DOHH2 (cell line): Measurements from ENCODE around the gene MAGI1.

Source experiments
- H3F3A ChIP-seq: fragments of 200-600 bp; sonication (generic), shearing (Covaris generic); 2 replicates; pipeline ENCODE4 v1.6.0; 2016; ENCODE audit warnings: antibody characterized with exemption, mild to moderate bottlenecking; ENCODE audit not compliant: control insufficient read depth, insufficient read depth
- H3K27ac ChIP-seq: fragments of 200-600 bp; sonication (generic); 2 replicates; pipeline ENCODE4 v1.5.1; 2014; ENCODE audit warnings: low read depth, mild to moderate bottlenecking, low read length, moderate library complexity
- H3K27me3 ChIP-seq: fragments of 200-600 bp; sonication (generic); 2 replicates; pipeline ENCODE4 v1.6.1; 2014; ENCODE audit warnings: mild to moderate bottlenecking, low read length, mixed read lengths; ENCODE audit not compliant: control insufficient read depth
- H3K36me3 ChIP-seq: fragments of 200-600 bp; sonication (generic); 2 replicates; pipeline ENCODE4 v1.6.1; 2014; ENCODE audit warnings: mild to moderate bottlenecking, low read length, moderate library complexity, mixed read lengths; ENCODE audit not compliant: control insufficient read depth
- H3K4me1 ChIP-seq: fragments of 200-600 bp; sonication (generic); 2 replicates; pipeline ENCODE4 v1.6.1; 2014; ENCODE audit warnings: mild to moderate bottlenecking, low read length, mixed read lengths; ENCODE audit not compliant: control insufficient read depth
- H3K4me2 ChIP-seq: fragments of 200-600 bp; sonication (generic); 2 replicates; pipeline ENCODE4 v1.6.0; 2014; ENCODE audit warnings: mild to moderate bottlenecking, low read length, moderate library complexity
- H3K4me3 ChIP-seq: fragments of 200-600 bp; sonication (generic); 2 replicates; pipeline ENCODE4 v1.5.1; 2014; ENCODE audit warnings: mild to moderate bottlenecking, low read length, mixed read lengths
- H3K79me2 ChIP-seq: fragments of 200-600 bp; sonication (generic); 2 replicates; pipeline ENCODE4 v1.6.1; 2014; ENCODE audit warnings: mild to moderate bottlenecking, low read length, mixed read lengths; ENCODE audit not compliant: control insufficient read depth
- H3K9me2 ChIP-seq: fragments of 200-600 bp; sonication (generic); replicated peaks from 2 replicates; pipeline ENCODE4 v1.6.1; 2014; ENCODE audit warnings: mild to moderate bottlenecking, low read length, mixed read lengths; ENCODE audit not compliant: control insufficient read depth
- H3K9me3 ChIP-seq: fragments of 200-600 bp; sonication (generic); 2 replicates; pipeline ENCODE4 v1.6.1; 2014; ENCODE audit warnings: antibody characterized with exemption, low read length, mixed read lengths; ENCODE audit not compliant: control insufficient read depth, insufficient read depth
- H4K20me1 ChIP-seq: fragments of 200-600 bp; sonication (generic); 2 replicates; pipeline ENCODE4 v1.6.0; 2014; ENCODE audit warnings: low read depth, mild to moderate bottlenecking, antibody characterized with exemption, low read length, moderate library complexity; ENCODE audit not compliant: control insufficient read depth, insufficient read depth
- EZH2phosphoT487 ChIP-seq: fragments of 200-600 bp; sonication (generic); IDR thresholded peaks from 2 replicates; pipeline ENCODE4 v1.6.1; 2017; ENCODE audit warnings: borderline replicate concordance, mild to moderate bottlenecking, antibody characterized with exemption, low read length, moderate library complexity, mixed read lengths
- TF ChIP-seq, protein P1 (sequence below): fragments of 200-600 bp; sonication (generic); IDR thresholded peaks from one replicate; pipeline ENCODE4 v1.5.1; 2014; ENCODE audit warnings: antibody characterized with exemption, mild to moderate bottlenecking, low read depth, low read length; ENCODE audit not compliant: poor library complexity, severe bottlenecking

The MAGI1 gene

DNA sequence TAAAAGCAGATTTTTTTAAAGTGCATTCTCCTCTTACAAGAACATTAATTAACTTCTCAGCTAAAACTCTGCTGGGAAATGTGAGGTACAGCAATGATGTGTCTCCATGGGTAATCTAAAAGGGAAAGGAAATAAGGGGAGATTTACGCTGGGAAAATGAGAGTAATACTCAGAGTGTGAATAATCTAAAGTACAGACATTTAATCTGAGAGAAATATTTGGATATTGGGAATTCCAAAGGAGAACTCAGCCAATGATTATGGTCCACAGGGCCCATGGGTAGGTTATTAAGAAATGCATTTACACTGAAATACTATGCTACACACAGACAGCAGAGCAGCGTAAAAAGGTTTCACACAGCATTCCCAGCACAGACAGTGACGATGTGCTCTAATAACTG is 229.9 kb downstream of the MAGI1 start:
- Histone ChIP-seq H3F3A (no peaks in the 10 kb centered on the region), H3K4me2 (no peak overlapping the region), H3K27me3 (no peaks in the 10 kb centered on the region), H3K4me3 (no peak overlapping the region), H3K36me3 (no peaks in the 10 kb centered on the region), H4K20me1 (no peaks in the 10 kb centered on the region), H3K9me3 (no peaks in the 10 kb centered on the region), H3K9me2 (no peaks in the 10 kb centered on the region), H3K4me1 (no peaks in the 10 kb centered on the region), H3K27ac (no peak overlapping the region), H3K79me2 (no peaks in the 10 kb centered on the region)
- TF ChIP-seq, protein P1, sequence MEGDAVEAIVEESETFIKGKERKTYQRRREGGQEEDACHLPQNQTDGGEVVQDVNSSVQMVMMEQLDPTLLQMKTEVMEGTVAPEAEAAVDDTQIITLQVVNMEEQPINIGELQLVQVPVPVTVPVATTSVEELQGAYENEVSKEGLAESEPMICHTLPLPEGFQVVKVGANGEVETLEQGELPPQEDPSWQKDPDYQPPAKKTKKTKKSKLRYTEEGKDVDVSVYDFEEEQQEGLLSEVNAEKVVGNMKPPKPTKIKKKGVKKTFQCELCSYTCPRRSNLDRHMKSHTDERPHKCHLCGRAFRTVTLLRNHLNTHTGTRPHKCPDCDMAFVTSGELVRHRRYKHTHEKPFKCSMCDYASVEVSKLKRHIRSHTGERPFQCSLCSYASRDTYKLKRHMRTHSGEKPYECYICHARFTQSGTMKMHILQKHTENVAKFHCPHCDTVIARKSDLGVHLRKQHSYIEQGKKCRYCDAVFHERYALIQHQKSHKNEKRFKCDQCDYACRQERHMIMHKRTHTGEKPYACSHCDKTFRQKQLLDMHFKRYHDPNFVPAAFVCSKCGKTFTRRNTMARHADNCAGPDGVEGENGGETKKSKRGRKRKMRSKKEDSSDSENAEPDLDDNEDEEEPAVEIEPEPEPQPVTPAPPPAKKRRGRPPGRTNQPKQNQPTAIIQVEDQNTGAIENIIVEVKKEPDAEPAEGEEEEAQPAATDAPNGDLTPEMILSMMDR = no peak
- TF ChIP-seq EZH2phosphoT487 = no peak

DNA sequence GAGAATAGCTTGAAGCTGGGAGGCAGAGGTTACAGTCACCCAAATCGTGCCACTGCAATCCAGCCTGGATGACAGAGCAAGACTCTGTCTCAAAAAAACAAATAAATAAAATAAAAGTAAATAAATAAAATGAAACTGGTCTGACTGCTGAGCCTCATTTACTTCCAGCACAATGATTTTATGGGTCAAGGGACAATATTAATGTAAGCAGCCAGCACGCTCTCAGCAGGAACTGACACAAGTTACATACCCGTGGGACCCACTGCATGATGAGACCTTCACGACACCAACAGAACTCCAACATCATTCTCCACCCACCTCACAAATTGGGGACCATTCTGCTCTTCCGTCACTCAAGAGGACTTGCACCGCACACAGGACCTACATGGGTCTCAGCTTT is 230.3 kb downstream of the MAGI1 start:
- H3K79me2 ChIP-seq = no peaks in the 10 kb centered on the region
- no peaks in the 10 kb centered on the region for H4K20me1 ChIP-seq
- no peaks in the 10 kb centered on the region for H3K27me3 ChIP-seq
- no peaks in the 10 kb centered on the region for H3F3A ChIP-seq
- H3K9me3 ChIP-seq = no peaks in the 10 kb centered on the region
- H3K4me2 ChIP-seq = no peak overlapping the region
- no peak for TF ChIP-seq EZH2phosphoT487
- TF ChIP-seq, protein P1 = no peak
- no peaks in the 10 kb centered on the region for H3K36me3 ChIP-seq
- H3K4me1 ChIP-seq = no peaks in the 10 kb centered on the region
- no peak overlapping the region for H3K27ac ChIP-seq
- no peak overlapping the region for H3K4me3 ChIP-seq
- no peaks in the 10 kb centered on the region for H3K9me2 ChIP-seq

DNA sequence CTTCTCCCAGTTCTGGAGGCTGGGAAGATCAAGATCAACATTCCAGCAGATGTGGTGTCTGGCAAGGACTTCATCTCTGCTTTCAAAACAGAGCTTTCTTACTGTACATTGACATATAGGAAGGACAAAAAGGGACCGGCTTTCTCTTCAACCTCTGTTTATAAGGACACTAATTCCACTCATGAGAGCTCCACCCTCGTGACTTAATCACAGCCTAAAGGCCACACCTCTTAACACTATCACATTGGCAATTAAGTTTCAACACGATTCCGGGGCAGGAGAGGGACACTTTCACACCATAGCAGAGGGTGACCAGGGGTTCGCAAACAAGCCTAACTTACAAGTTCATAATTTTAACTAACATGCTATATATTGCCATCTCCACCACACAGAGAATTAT is 231.5 kb downstream of the MAGI1 start:
- H4K20me1 ChIP-seq = no peaks in the 10 kb centered on the region
- H3K36me3 ChIP-seq = no peaks in the 10 kb centered on the region
- H3K27ac ChIP-seq = no peak overlapping the region
- H3K4me3 ChIP-seq = no peak overlapping the region
- H3K27me3 ChIP-seq = no peaks in the 10 kb centered on the region
- no peak overlapping the region for H3K4me2 ChIP-seq
- H3K9me3 ChIP-seq = no peaks in the 10 kb centered on the region
- H3K4me1 ChIP-seq = no peaks in the 10 kb centered on the region
- H3K79me2 ChIP-seq = no peaks in the 10 kb centered on the region
- H3K9me2 ChIP-seq = no peaks in the 10 kb centered on the region
- TF ChIP-seq EZH2phosphoT487 = no peak
- TF ChIP-seq, protein P1 = no peak
- H3F3A ChIP-seq = no peaks in the 10 kb centered on the region

DNA sequence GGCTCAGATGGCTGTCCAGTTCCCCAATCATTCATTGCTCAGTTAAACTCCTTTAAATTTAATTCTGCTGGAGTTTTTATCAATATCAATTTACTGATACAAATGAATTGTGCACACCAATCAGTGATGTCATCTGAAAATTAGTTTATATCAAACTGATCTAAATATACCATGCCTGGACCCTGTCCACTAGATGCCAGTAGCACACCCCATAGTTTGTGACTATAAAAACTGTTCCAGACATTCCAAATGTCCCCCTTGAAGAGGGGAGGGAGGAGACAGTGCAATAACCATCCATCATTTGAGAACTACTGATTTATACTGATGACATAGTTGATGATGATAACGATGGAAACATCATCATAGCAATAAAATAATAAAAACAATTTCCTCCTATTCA is 232.1 kb downstream of the MAGI1 start:
- no peaks in the 10 kb centered on the region for H3K9me3 ChIP-seq

More for the DNA sequence above, 232.1 kb downstream of the MAGI1 start:
- H3K27me3 ChIP-seq = no peaks in the 10 kb centered on the region
- H3K27ac ChIP-seq = no peak overlapping the region
- H3K9me2 ChIP-seq = no peaks in the 10 kb centered on the region
- no peak for TF ChIP-seq EZH2phosphoT487
- TF ChIP-seq, protein P1 = no peak
- H3K4me2 ChIP-seq = no peak overlapping the region
- no peaks in the 10 kb centered on the region for H3K4me1 ChIP-seq
- no peak overlapping the region for H3K4me3 ChIP-seq
- H4K20me1 ChIP-seq = no peaks in the 10 kb centered on the region
- H3F3A ChIP-seq = no peaks in the 10 kb centered on the region
- H3K79me2 ChIP-seq = no peaks in the 10 kb centered on the region
- no peaks in the 10 kb centered on the region for H3K36me3 ChIP-seq
